HG03439 (cell line): ENCODE data around the gene SLC1A7.

Source experiments
- ATAC-seq: cut with Tn5 transposase; IDR thresholded peaks from one replicate; pipeline ENCODE4 v1.9.1; 2021; ENCODE audit warnings: mild to moderate bottlenecking, moderate library complexity; ENCODE audit not compliant: unreplicated experiment

The SLC1A7 gene

GRCh38 chr1:53092659-53093450, 49.6 kb downstream of the SLC1A7 start:
- no peak for ATAC-seq

- no peak for ATAC-seq
Measured at GRCh38 chr1:53091841-53092645, 50.4 kb downstream of the SLC1A7 start.

- ATAC-seq: no peak
Measured at GRCh38 chr1:53090227-53091147, 52.0 kb downstream of the SLC1A7 start.

- ATAC-seq: no peak
Measured at GRCh38 chr1:53089478-53090226, 52.8 kb downstream of the SLC1A7 start.

GRCh38 chr1:53088616-53089300, 53.7 kb downstream of the SLC1A7 start:
- ATAC-seq: no peak

- no peak for ATAC-seq
Measured at GRCh38 chr1:53087332-53088285, 54.8 kb downstream of the SLC1A7 start.

- no peak for ATAC-seq
Measured at GRCh38 chr1:53086491-53087070, 55.9 kb downstream of the SLC1A7 start.

GRCh38 chr1:53085405-53085804, 57.0 kb downstream of the SLC1A7 start:
- ATAC-seq: no peak

GRCh38 chr1:53084589-53084971, 57.9 kb downstream of the SLC1A7 start:
- ATAC-seq: no peak

GRCh38 chr1:53083636-53084588, 58.5 kb downstream of the SLC1A7 start:
- ATAC-seq: no peak

- ATAC-seq: no peak
Measured at GRCh38 chr1:53082826-53083455, 59.5 kb downstream of the SLC1A7 start.

- no peak for ATAC-seq
Measured at GRCh38 chr1:53081384-53082066, 60.9 kb downstream of the SLC1A7 start.

- ATAC-seq: no peak
Measured at GRCh38 chr1:53080769-53081168, 61.7 kb downstream of the SLC1A7 start.

GRCh38 chr1:53080041-53080440, 62.4 kb downstream of the SLC1A7 start:
- no peak for ATAC-seq

- no peak for ATAC-seq
Measured at GRCh38 chr1:53079251-53079650, 63.2 kb downstream of the SLC1A7 start.
